Measurements from ENCODE around the gene PLEKHA8.

Gene PLEKHA8

GRCh38 chr7:30082686-30083085 is 54.5 kb downstream of the PLEKHA8 start:
- Histone ChIP-seq H3K9ac (ENCODE audit: low read length) (no peak overlapping the region), H2AFZ (ENCODE audit: insufficient read depth, low read length, poor library complexity) (no peak overlapping the region)
- no CpG with 5 or more reads among the region's 3 CpGs for WGBS (ENCODE audit: extremely low coverage, insufficient coverage, insufficient read length)

GRCh38 chr7:30083334-30083733 is 55.1 kb downstream of the PLEKHA8 start:
- peaks cover 5 to 15% of the 10 kb centered on the region in 2 experiments for H3K36me3 ChIP-seq (ENCODE audit: control insufficient read depth in 1 of 2, insufficient read depth in 2 of 2, low read length in 2 of 2)
- no peak overlapping the region for H3K14ac ChIP-seq (ENCODE audit: low read length)
- no peak overlapping the region for H3K4me3 ChIP-seq (ENCODE audit: low read depth, low read length)
- H3K23ac ChIP-seq (ENCODE audit: low read length), result no peak overlapping the region
- no peak overlapping the region for H3K9ac ChIP-seq (ENCODE audit: low read length)
- no peak overlapping the region for H3K27ac ChIP-seq (ENCODE audit: low read depth, low read length)
- H2BK5ac ChIP-seq (ENCODE audit: low read depth, low read length, poor library complexity), result no peak overlapping the region
- DNase-seq, result no peak
- no peaks in the 10 kb centered on the region for H3K9me3 ChIP-seq (ENCODE audit: insufficient read depth, low read depth, low read length)
- H3K4me2 ChIP-seq (ENCODE audit: low read length), result no peak overlapping the region
- no peak overlapping the region for H4K91ac ChIP-seq (ENCODE audit: low read depth, low read length)
- no peaks in the 10 kb centered on the region for H3K79me2 ChIP-seq (ENCODE audit: control insufficient read depth, insufficient read depth, low read length, poor library complexity)
- H2AK5ac ChIP-seq (ENCODE audit: low read length), result no peak overlapping the region
- H2BK120ac ChIP-seq (ENCODE audit: insufficient read depth, low read length, poor library complexity), result no peak overlapping the region
- no peak overlapping the region for H2AFZ ChIP-seq (ENCODE audit: insufficient read depth, low read length, poor library complexity)
- H3K27me3 ChIP-seq (ENCODE audit: insufficient read depth, low read length), result no peaks in the 10 kb centered on the region
- no peak overlapping the region for H4K12ac ChIP-seq (ENCODE audit: low read depth, low read length)
- no peaks in the 10 kb centered on the region for H3K4me1 ChIP-seq (ENCODE audit: control insufficient read depth in 1 of 2, insufficient read depth in 2 of 2, low read length in 2 of 2)
- H4K8ac ChIP-seq (ENCODE audit: low read depth, low read length), result no peak overlapping the region
- no CpG with 5 or more reads among the region's 1 CpG for WGBS (ENCODE audit: extremely low coverage, insufficient coverage, insufficient read length)
- H2BK12ac ChIP-seq (ENCODE audit: low read length), result no peak overlapping the region
- no peaks in the 10 kb centered on the region for H3K79me1 ChIP-seq (ENCODE audit: low read length)
- H3K18ac ChIP-seq (ENCODE audit: low read length), result no peak overlapping the region
- H3K4ac ChIP-seq (ENCODE audit: low read depth, low read length), result no peak overlapping the region

More at GRCh38 chr7:30082686-30083085, 54.5 kb downstream of the PLEKHA8 start:
- Histone ChIP-seq H3K4ac (ENCODE audit: low read depth, low read length) (no peak overlapping the region), H2AK5ac (ENCODE audit: low read length) (no peak overlapping the region), H3K18ac (ENCODE audit: low read length) (no peak overlapping the region), H3K4me2 (ENCODE audit: low read length) (no peak overlapping the region), H3K79me1 (ENCODE audit: low read length) (no peaks in the 10 kb centered on the region), H3K27ac (ENCODE audit: low read depth, low read length) (no peak overlapping the region), H2BK12ac (ENCODE audit: low read length) (no peak overlapping the region), H4K91ac (ENCODE audit: low read depth, low read length) (no peak overlapping the region), H4K12ac (ENCODE audit: low read depth, low read length) (no peak overlapping the region), H3K23ac (ENCODE audit: low read length) (no peak overlapping the region), H3K4me1 (ENCODE audit: control insufficient read depth in 1 of 2, insufficient read depth in 2 of 2, low read length in 2 of 2) (no peaks in the 10 kb centered on the region), H3K27me3 (ENCODE audit: insufficient read depth, low read length) (no peaks in the 10 kb centered on the region), H3K79me2 (ENCODE audit: control insufficient read depth, insufficient read depth, low read length, poor library complexity) (no peaks in the 10 kb centered on the region), H3K14ac (ENCODE audit: low read length) (no peak overlapping the region), H3K9me3 (ENCODE audit: insufficient read depth, low read depth, low read length) (no peaks in the 10 kb centered on the region), H3K36me3 (ENCODE audit: control insufficient read depth in 1 of 2, insufficient read depth in 2 of 2, low read length in 2 of 2) (peaks cover 5 to 15% of the 10 kb centered on the region in 2 experiments), H2BK120ac (ENCODE audit: insufficient read depth, low read length, poor library complexity) (no peak overlapping the region), H4K8ac (ENCODE audit: low read depth, low read length) (no peak overlapping the region), H3K4me3 (ENCODE audit: low read depth, low read length) (no peak overlapping the region), H2BK5ac (ENCODE audit: low read depth, low read length, poor library complexity) (no peak overlapping the region)
- DNase-seq, result no peak

DNA sequence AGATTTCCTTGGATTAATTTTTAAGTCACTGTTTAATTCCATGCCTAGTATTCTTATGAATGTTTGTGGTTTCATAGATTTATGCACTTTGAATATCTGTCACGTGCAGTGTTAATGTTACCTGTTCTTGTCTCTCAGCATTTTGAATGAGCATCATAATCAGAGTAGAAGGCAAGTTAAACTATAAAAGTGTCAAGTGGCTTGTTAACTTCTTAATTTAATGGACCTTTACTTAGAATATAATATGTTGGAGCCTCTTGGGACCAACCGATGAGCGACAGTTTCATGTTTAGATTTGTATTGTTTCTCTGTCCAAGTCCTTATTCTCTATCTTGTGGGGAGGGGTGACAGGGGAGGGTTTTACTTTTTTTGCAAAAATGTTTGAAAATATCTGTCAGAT is 56.0 kb downstream of the PLEKHA8 start:
- Histone ChIP-seq H3K9me3 (ENCODE audit: insufficient read depth, low read depth, low read length) (no peaks in the 10 kb centered on the region), H3K4me3 (ENCODE audit: low read depth, low read length) (no peak overlapping the region), H3K4me2 (ENCODE audit: low read length) (no peak overlapping the region), H3K36me3 (ENCODE audit: control insufficient read depth in 1 of 2, insufficient read depth in 2 of 2, low read length in 2 of 2) (peaks cover 2 to 10% of the 10 kb centered on the region in 2 experiments), H2AFZ (ENCODE audit: insufficient read depth, low read length, poor library complexity) (no peak overlapping the region), H4K12ac (ENCODE audit: low read depth, low read length) (no peak overlapping the region), H3K9ac (ENCODE audit: low read length) (no peak overlapping the region), H3K18ac (ENCODE audit: low read length) (no peak overlapping the region), H3K14ac (ENCODE audit: low read length) (no peak overlapping the region), H3K4ac (ENCODE audit: low read depth, low read length) (no peak overlapping the region), H4K8ac (ENCODE audit: low read depth, low read length) (no peak overlapping the region), H3K4me1 (ENCODE audit: control insufficient read depth in 1 of 2, insufficient read depth in 2 of 2, low read length in 2 of 2) (no peaks in the 10 kb centered on the region), H3K79me1 (ENCODE audit: low read length) (no peaks in the 10 kb centered on the region), H2BK5ac (ENCODE audit: low read depth, low read length, poor library complexity) (no peak overlapping the region), H4K91ac (ENCODE audit: low read depth, low read length) (no peak overlapping the region), H3K79me2 (ENCODE audit: control insufficient read depth, insufficient read depth, low read length, poor library complexity) (no peaks in the 10 kb centered on the region), H3K23ac (ENCODE audit: low read length) (no peak overlapping the region), H2BK120ac (ENCODE audit: insufficient read depth, low read length, poor library complexity) (no peak overlapping the region), H3K27me3 (ENCODE audit: insufficient read depth, low read length) (no peaks in the 10 kb centered on the region), H2AK5ac (ENCODE audit: low read length) (no peak overlapping the region), H3K27ac (ENCODE audit: low read depth, low read length) (no peak overlapping the region), H2BK12ac (ENCODE audit: low read length) (no peak overlapping the region)
- no peak for DNase-seq
- no CpG with 5 or more reads among the region's 3 CpGs for WGBS (ENCODE audit: extremely low coverage, insufficient coverage, insufficient read length)

DNA sequence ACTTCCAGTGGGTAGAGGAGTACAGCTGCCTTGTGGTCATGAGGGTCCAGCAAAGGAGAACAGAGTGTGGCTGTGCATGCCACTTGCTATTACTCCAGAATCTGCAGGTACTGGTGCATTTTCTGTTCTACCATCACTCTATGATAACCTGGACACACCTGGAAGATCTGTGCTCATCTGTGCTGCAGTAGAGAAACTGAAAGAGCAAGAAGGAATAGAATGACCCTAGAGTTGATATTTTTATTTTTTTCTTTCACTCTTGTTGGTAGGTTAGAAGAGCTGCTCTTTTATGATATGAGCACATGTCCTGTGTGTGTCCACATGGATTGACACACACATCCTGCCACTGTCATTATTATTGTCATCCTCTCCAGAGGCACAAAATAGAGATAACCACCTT is 58.3 kb downstream of the PLEKHA8 start:
- no peak overlapping the region for H3K27ac ChIP-seq (ENCODE audit: low read depth, low read length)
- H3K23ac ChIP-seq (ENCODE audit: low read length), result no peak overlapping the region
- no peak overlapping the region for H2AK5ac ChIP-seq (ENCODE audit: low read length)
- H3K4ac ChIP-seq (ENCODE audit: low read depth, low read length), result no peak overlapping the region
- no peak overlapping the region for H2BK5ac ChIP-seq (ENCODE audit: low read depth, low read length, poor library complexity)
- H3K18ac ChIP-seq (ENCODE audit: low read length), result no peak overlapping the region
- H3K4me3 ChIP-seq (ENCODE audit: low read depth, low read length), result no peak overlapping the region
- no peak overlapping the region for H4K91ac ChIP-seq (ENCODE audit: low read depth, low read length)
- H3K4me1 ChIP-seq (ENCODE audit: control insufficient read depth in 1 of 2, insufficient read depth in 2 of 2, low read length in 2 of 2), result no peaks in the 10 kb centered on the region
- H3K9me3 ChIP-seq (ENCODE audit: insufficient read depth, low read depth, low read length), result no peaks in the 10 kb centered on the region
- no peak for DNase-seq
- peaks cover 2% of the 10 kb centered on the region in 2 experiments for H3K36me3 ChIP-seq (ENCODE audit: control insufficient read depth in 1 of 2, insufficient read depth in 2 of 2, low read length in 2 of 2)
- H3K27me3 ChIP-seq (ENCODE audit: insufficient read depth, low read length), result no peaks in the 10 kb centered on the region
- H4K8ac ChIP-seq (ENCODE audit: low read depth, low read length), result no peak overlapping the region
- no peaks in the 10 kb centered on the region for H3K79me1 ChIP-seq (ENCODE audit: low read length)
- H4K12ac ChIP-seq (ENCODE audit: low read depth, low read length), result no peak overlapping the region
- H2BK12ac ChIP-seq (ENCODE audit: low read length), result no peak overlapping the region
- H3K14ac ChIP-seq (ENCODE audit: low read length), result no peak overlapping the region
- H2BK120ac ChIP-seq (ENCODE audit: insufficient read depth, low read length, poor library complexity), result no peak overlapping the region
- no peak overlapping the region for H2AFZ ChIP-seq (ENCODE audit: insufficient read depth, low read length, poor library complexity)
- H3K9ac ChIP-seq (ENCODE audit: low read length), result no peak overlapping the region
- H3K4me2 ChIP-seq (ENCODE audit: low read length), result no peak overlapping the region
- H3K79me2 ChIP-seq (ENCODE audit: control insufficient read depth, insufficient read depth, low read length, poor library complexity), result no peaks in the 10 kb centered on the region
